Thoracic aorta (tissue), 2 donors: ENCODE results near the gene CEBPA. TPM values are rescaled to one million over a fixed set of nuclear protein-coding genes. Genes with fewer than 3 reads are reported as not detected.

Experiments used
- ATAC-seq: fragments of 150-250 bp; one replicate; pipeline ENCODE4 v1.8.0; 2017; ENCODE audit warnings: low read depth; ENCODE audit not compliant: insufficient number of reproducible peaks, low FRiP score
- DNase-seq: peaks from one replicate; pipeline ENCODE4 v3.0.0-alpha.2; 2020; ENCODE audit warnings: low spot score
- H3K27ac ChIP-seq, 2 donors: fragments of 200-600 bp; sonication (generic); 1 replicate in 1 of 2; 2 replicates in 1 of 2; pipeline ENCODE4 v1.5.1; 2016; ENCODE audit warnings: mild to moderate bottlenecking in 2 of 2, moderate library complexity in 2 of 2
- H3K27me3 ChIP-seq: fragments of 200-600 bp; sonication (generic); replicated peaks from 2 replicates; pipeline ENCODE4 v1.6.0; 2016; ENCODE audit warnings: mild to moderate bottlenecking; ENCODE audit not compliant: insufficient read depth
- H3K36me3 ChIP-seq: fragments of 200-600 bp; sonication (generic); one replicate; pipeline ENCODE4 v1.5.1; 2016
- H3K4me1 ChIP-seq, 2 donors: fragments of 200-600 bp; sonication (generic); 1 replicate in 1 of 2; 2 replicates in 1 of 2; pipeline versions ENCODE4 v1.5.1 to v1.6.0; 2016; ENCODE audit warnings: low read depth in 2 of 2, mild to moderate bottlenecking in 1 of 2; ENCODE audit not compliant: control insufficient read depth in 1 of 2
- H3K4me3 ChIP-seq: fragments of 200-600 bp; sonication (generic); 2 replicates; pipeline ENCODE4 v1.5.1; 2016; ENCODE audit warnings: mild to moderate bottlenecking
- H3K9me3 ChIP-seq: fragments of 200-600 bp; sonication (generic); 2 replicates; pipeline ENCODE4 v1.5.1; 2016
- CTCF ChIP-seq: fragments of 200-600 bp; sonication (generic); IDR thresholded peaks from one replicate; pipeline ENCODE4 v1.5.1; 2019; ENCODE audit warnings: antibody characterized with exemption
- total RNA-seq, 2 donors: library from RNA; depleted of rRNA; stranded (reverse); fragments of >200 nt; gene quantifications; one replicate each; pipeline versions ENCODE4 v1.1.0 to v1.2.3, GENCODE V29; 2016

The CEBPA gene
- total RNA-seq, 2 donors from 2014 or later, result 4.7 to 4.9 TPM

GRCh38 chr19:33251076-33251475 lies 51.3 kb downstream of the CEBPA start:
- Histone ChIP-seq H3K27me3 (no peaks in the 10 kb centered on the region), H3K9me3 (no peaks in the 10 kb centered on the region), H3K36me3 (no peaks in the 10 kb centered on the region), H3K4me3 (no peak overlapping the region), H3K4me1 (no peaks in the 10 kb centered on the region), H3K27ac (no peak overlapping the region)
- no peak for ATAC-seq
- TF ChIP-seq CTCF, result no peak
- DNase-seq, result no peak

GRCh38 chr19:33250500-33250899 lies 51.8 kb downstream of the CEBPA start:
- H3K27ac ChIP-seq, result no peak overlapping the region
- H3K4me3 ChIP-seq, result no peak overlapping the region
- peaks cover 4% of the 10 kb centered on the region for H3K9me3 ChIP-seq
- H3K4me1 ChIP-seq, result no peaks in the 10 kb centered on the region
- DNase-seq (no peak), ATAC-seq (no peak)
- H3K36me3 ChIP-seq, result no peaks in the 10 kb centered on the region
- no peaks in the 10 kb centered on the region for H3K27me3 ChIP-seq
- TF ChIP-seq CTCF, result no peak

Other genes with a start within 250 kb of the CEBPA start
- 1 to 10 TPM in 1 of 2 donors, under 1 TPM in 1; 0.81 to 2.4 TPM for gene RHPN2, start 237.6 kb downstream of the CEBPA start, total RNA-seq
- gene GPATCH1, start 221.4 kb downstream of the CEBPA start, total RNA-seq, result 1 to 10 TPM; 6.5 to 6.6 TPM
- not detected for gene WDR88, start 170.4 kb downstream of the CEBPA start, total RNA-seq
- 10 to 100 TPM; 32.2 to 50.9 TPM for gene LRP3, start 108.2 kb downstream of the CEBPA start, total RNA-seq
- gene SLC7A10, start 76.7 kb downstream of the CEBPA start, total RNA-seq, result not detected
- gene CEBPG, start 71.2 kb upstream of the CEBPA start, total RNA-seq, result 10 to 100 TPM; 19.9 to 32.6 TPM
- gene PEPD, start 219.3 kb upstream of the CEBPA start, total RNA-seq, result 10 to 100 TPM; 48.7 to 70.9 TPM